ENCODE results near the gene EFCAB14. TPM values are rescaled to one million over a fixed set of nuclear protein-coding genes. Genes with fewer than 3 reads are reported as not detected.
A peak's percentile ranks its signal among the peaks of the same experiment; 100 is the strongest.

The EFCAB14 gene
- total RNA-seq, 1 donor from 2014 or later, result 50.7 TPM

DNA sequence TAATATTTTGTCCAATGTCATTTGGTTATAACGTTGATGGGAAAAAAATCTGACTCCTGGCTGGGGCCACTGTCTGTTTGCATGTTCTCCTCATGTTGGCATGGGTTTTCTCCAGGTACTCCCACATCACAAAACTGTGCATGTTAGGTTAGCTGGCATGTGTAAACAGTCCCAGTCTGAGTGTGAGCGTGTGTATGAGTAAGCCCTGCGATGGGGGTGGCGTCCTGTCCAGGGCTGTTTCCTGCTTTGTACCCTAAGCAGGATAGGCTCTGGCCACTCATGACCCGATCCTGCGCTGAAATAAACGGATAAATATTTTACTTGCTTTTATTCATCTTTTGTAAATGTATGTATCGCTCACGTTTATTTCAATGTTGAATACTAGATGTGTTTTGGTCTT lies 13.5 kb downstream of the EFCAB14 start:
- H3K9me3 ChIP-seq (ENCODE audit: insufficient read depth, low read depth, low read length), result no peaks in the 10 kb centered on the region
- Mint-ChIP-seq H3K4me3 (ENCODE audit: unreplicated experiment) (no peak overlapping the region), H3K27ac (ENCODE audit: unreplicated experiment) (no peak overlapping the region), H3K4me1 (ENCODE audit: low read depth, unreplicated experiment) (no peaks in the 10 kb centered on the region), H3K27me3 (ENCODE audit: low read depth, unreplicated experiment) (no peaks in the 10 kb centered on the region), H3K9me3 (ENCODE audit: unreplicated experiment) (no peaks in the 10 kb centered on the region), H3K36me3 (ENCODE audit: low read depth, unreplicated experiment) (peaks cover 7% of the 10 kb centered on the region)
- no peak overlapping the region for H3K27ac ChIP-seq (ENCODE audit: low read depth, low read length)
- peaks cover 26% of the 10 kb centered on the region for H3K36me3 ChIP-seq (ENCODE audit: insufficient read depth, low read length)
- TF ChIP-seq CTCF (IDR thresholded peaks at IDR 0.05; ENCODE audit: insufficient read depth, low read depth, low read length) (no peak), EZH2 (IDR thresholded peaks at IDR 0.05; ENCODE audit: insufficient read depth, low read length) (no peak)
- no peak for DNase-seq (ENCODE audit: low read depth)
- H3K79me2 ChIP-seq (ENCODE audit: insufficient read depth, low read length), result peaks cover 5% of the 10 kb centered on the region
- no peak overlapping the region for H3K9ac ChIP-seq (ENCODE audit: low read length)
- no peak overlapping the region for H3K4me3 ChIP-seq (ENCODE audit: insufficient read depth, low read depth, low read length)
- H4K20me1 ChIP-seq (ENCODE audit: insufficient read depth, low read length), result peaks cover 19% of the 10 kb centered on the region
- no peaks in the 10 kb centered on the region for H3K27me3 ChIP-seq (ENCODE audit: insufficient read depth, low read length)
- no peak for FAIRE-seq
- H3K4me1 ChIP-seq (ENCODE audit: insufficient read depth, low read length), result no peaks in the 10 kb centered on the region
- H3K4me2 ChIP-seq (ENCODE audit: low read length), result no peak overlapping the region
- H2AFZ ChIP-seq (ENCODE audit: low read depth, low read length), result no peak overlapping the region

GRCh38 chr1:46703927-46704641 lies 14.8 kb downstream of the EFCAB14 start:
- H3K27me3 ChIP-seq (ENCODE audit: insufficient read depth, low read length), result no peaks in the 10 kb centered on the region
- H3K9ac ChIP-seq (ENCODE audit: low read length), result no peak overlapping the region
- H3K9me3 ChIP-seq (ENCODE audit: insufficient read depth, low read depth, low read length), result no peaks in the 10 kb centered on the region
- DNase-seq (ENCODE audit: low read depth), result no peak
- H3K4me2 ChIP-seq (ENCODE audit: low read length), result no peak overlapping the region
- peaks cover 7% of the 10 kb centered on the region for H3K36me3 Mint-ChIP-seq (ENCODE audit: low read depth, unreplicated experiment)
- H3K36me3 ChIP-seq (ENCODE audit: insufficient read depth, low read length), result peaks cover 29% of the 10 kb centered on the region
- H3K4me3 ChIP-seq (ENCODE audit: insufficient read depth, low read depth, low read length), result no peak overlapping the region
- no peak for TF ChIP-seq CTCF (IDR thresholded peaks at IDR 0.05; ENCODE audit: insufficient read depth, low read depth, low read length)
- no peak for TF ChIP-seq EZH2 (IDR thresholded peaks at IDR 0.05; ENCODE audit: insufficient read depth, low read length)
- H2AFZ ChIP-seq (ENCODE audit: low read depth, low read length), result no peak overlapping the region
- peaks cover 9% of the 10 kb centered on the region for H3K79me2 ChIP-seq (ENCODE audit: insufficient read depth, low read length)
- no peaks in the 10 kb centered on the region for H3K27me3 Mint-ChIP-seq (ENCODE audit: low read depth, unreplicated experiment)
- H3K4me3 Mint-ChIP-seq (ENCODE audit: unreplicated experiment), result no peak overlapping the region
- FAIRE-seq, result no peak
- peaks cover 31% of the 10 kb centered on the region for H4K20me1 ChIP-seq (ENCODE audit: insufficient read depth, low read length)
- no peaks in the 10 kb centered on the region for H3K4me1 Mint-ChIP-seq (ENCODE audit: low read depth, unreplicated experiment)
- H3K9me3 Mint-ChIP-seq (ENCODE audit: unreplicated experiment), result no peaks in the 10 kb centered on the region
- peak overlapping the region; percentile 47 for H3K27ac Mint-ChIP-seq (ENCODE audit: unreplicated experiment)
- H3K4me1 ChIP-seq (ENCODE audit: insufficient read depth, low read length), result no peaks in the 10 kb centered on the region
- H3K27ac ChIP-seq (ENCODE audit: low read depth, low read length), result no peak overlapping the region

- H3K4me1 ChIP-seq (ENCODE audit: insufficient read depth, low read length), result no peaks in the 10 kb centered on the region
- no peak overlapping the region for H2AFZ ChIP-seq (ENCODE audit: low read depth, low read length)
- no peak overlapping the region for H3K9ac ChIP-seq (ENCODE audit: low read length)
- peaks cover 30% of the 10 kb centered on the region for H3K36me3 ChIP-seq (ENCODE audit: insufficient read depth, low read length)
- no peak for DNase-seq (ENCODE audit: low read depth)
- no peaks in the 10 kb centered on the region for H3K27me3 ChIP-seq (ENCODE audit: insufficient read depth, low read length)
- no peak overlapping the region for H3K4me3 Mint-ChIP-seq (ENCODE audit: unreplicated experiment)
- H3K4me2 ChIP-seq (ENCODE audit: low read length), result no peak overlapping the region
- no peak for FAIRE-seq
- no peak overlapping the region for H3K27ac ChIP-seq (ENCODE audit: low read depth, low read length)
- no peaks in the 10 kb centered on the region for H3K9me3 ChIP-seq (ENCODE audit: insufficient read depth, low read depth, low read length)
- no peak for TF ChIP-seq EZH2 (IDR thresholded peaks at IDR 0.05; ENCODE audit: insufficient read depth, low read length)
- TF ChIP-seq CTCF (IDR thresholded peaks at IDR 0.05; ENCODE audit: insufficient read depth, low read depth, low read length), result no peak
- no peaks in the 10 kb centered on the region for H3K9me3 Mint-ChIP-seq (ENCODE audit: unreplicated experiment)
- H3K4me3 ChIP-seq (ENCODE audit: insufficient read depth, low read depth, low read length), result no peak overlapping the region
- peaks cover 58% of the 10 kb centered on the region for H4K20me1 ChIP-seq (ENCODE audit: insufficient read depth, low read length)
- H3K27me3 Mint-ChIP-seq (ENCODE audit: low read depth, unreplicated experiment), result no peaks in the 10 kb centered on the region
- H3K4me1 Mint-ChIP-seq (ENCODE audit: low read depth, unreplicated experiment), result no peaks in the 10 kb centered on the region
- peaks cover 12% of the 10 kb centered on the region for H3K36me3 Mint-ChIP-seq (ENCODE audit: low read depth, unreplicated experiment)
- peaks cover 18% of the 10 kb centered on the region for H3K79me2 ChIP-seq (ENCODE audit: insufficient read depth, low read length)
- no peak overlapping the region for H3K27ac Mint-ChIP-seq (ENCODE audit: unreplicated experiment)
Observed at GRCh38 chr1:46699666-46700065, 19.2 kb downstream of the EFCAB14 start.
